Measurements from ENCODE around the gene CEP290.

CEP290 gene

GRCh38 chr12:88122666-88123065, 19.2 kb downstream of the CEP290 start:
- Mint-ChIP-seq H3K4me1 (ENCODE audit: low read depth) (no peaks in the 10 kb centered on the region), H3K9me3 (no peaks in the 10 kb centered on the region)

GRCh38 chr12:88113871-88114270, 28.0 kb downstream of the CEP290 start:
- H3K27me3 Mint-ChIP-seq (ENCODE audit: low read depth), result no peaks in the 10 kb centered on the region
- H3K4me1 Mint-ChIP-seq (ENCODE audit: low read depth), result peaks cover 2% of the 10 kb centered on the region
- no peak overlapping the region for H3K4me3 Mint-ChIP-seq
- H3K36me3 Mint-ChIP-seq (ENCODE audit: low read depth), result peaks cover 22% of the 10 kb centered on the region
- H3K9me3 Mint-ChIP-seq, result no peaks in the 10 kb centered on the region
- H3K27ac Mint-ChIP-seq, result no peak overlapping the region

More at GRCh38 chr12:88122666-88123065, 19.2 kb downstream of the CEP290 start:
- Mint-ChIP-seq H3K36me3 (ENCODE audit: low read depth) (peaks cover 7% of the 10 kb centered on the region), H3K4me3 (no peak overlapping the region), H3K27me3 (ENCODE audit: low read depth) (no peaks in the 10 kb centered on the region), H3K27ac (no peak overlapping the region)

- Mint-ChIP-seq H3K4me1 (ENCODE audit: low read depth) (peaks cover 2% of the 10 kb centered on the region), H3K27ac (no peak overlapping the region), H3K27me3 (ENCODE audit: low read depth) (no peaks in the 10 kb centered on the region), H3K9me3 (no peaks in the 10 kb centered on the region), H3K36me3 (ENCODE audit: low read depth) (peaks cover 14% of the 10 kb centered on the region), H3K4me3 (no peak overlapping the region)
These were observed 30.7 kb downstream of the CEP290 start for GRCh38 chr12:88111074-88111652.

GRCh38 chr12:88108021-88108420, 33.9 kb downstream of the CEP290 start:
- peaks cover 2% of the 10 kb centered on the region for H3K4me1 Mint-ChIP-seq (ENCODE audit: low read depth)
- H3K27ac Mint-ChIP-seq, result no peak overlapping the region
- no peaks in the 10 kb centered on the region for H3K9me3 Mint-ChIP-seq
- H3K27me3 Mint-ChIP-seq (ENCODE audit: low read depth), result no peaks in the 10 kb centered on the region
- no peak overlapping the region for H3K4me3 Mint-ChIP-seq
- peaks cover 8% of the 10 kb centered on the region for H3K36me3 Mint-ChIP-seq (ENCODE audit: low read depth)

- Mint-ChIP-seq H3K4me3 (no peak overlapping the region), H3K36me3 (ENCODE audit: low read depth) (peaks cover 3% of the 10 kb centered on the region), H3K27ac (no peak overlapping the region), H3K9me3 (no peaks in the 10 kb centered on the region), H3K27me3 (ENCODE audit: low read depth) (no peaks in the 10 kb centered on the region), H3K4me1 (ENCODE audit: low read depth) (no peaks in the 10 kb centered on the region)
These were observed 48.3 kb downstream of the CEP290 start for GRCh38 chr12:88093573-88093972.

GRCh38 chr12:88092771-88093170, 49.1 kb downstream of the CEP290 start:
- Mint-ChIP-seq H3K4me1 (ENCODE audit: low read depth) (no peaks in the 10 kb centered on the region), H3K36me3 (ENCODE audit: low read depth) (peaks cover 3% of the 10 kb centered on the region), H3K4me3 (no peak overlapping the region), H3K27ac (no peak overlapping the region), H3K9me3 (no peaks in the 10 kb centered on the region), H3K27me3 (ENCODE audit: low read depth) (no peaks in the 10 kb centered on the region)

GRCh38 chr12:88084210-88084609, 57.7 kb downstream of the CEP290 start:
- Mint-ChIP-seq H3K4me1 (ENCODE audit: low read depth) (no peaks in the 10 kb centered on the region), H3K4me3 (no peak overlapping the region), H3K9me3 (no peaks in the 10 kb centered on the region), H3K27ac (no peak overlapping the region), H3K36me3 (ENCODE audit: low read depth) (peaks cover 9% of the 10 kb centered on the region), H3K27me3 (ENCODE audit: low read depth) (no peaks in the 10 kb centered on the region)

- Mint-ChIP-seq H3K27me3 (ENCODE audit: low read depth) (no peaks in the 10 kb centered on the region), H3K4me1 (ENCODE audit: low read depth) (no peaks in the 10 kb centered on the region), H3K27ac (no peak overlapping the region), H3K9me3 (no peaks in the 10 kb centered on the region), H3K4me3 (no peak overlapping the region), H3K36me3 (ENCODE audit: low read depth) (peaks cover 7% of the 10 kb centered on the region)
These were observed 58.3 kb downstream of the CEP290 start for GRCh38 chr12:88083634-88084033.

GRCh38 chr12:88081247-88081646, 60.6 kb downstream of the CEP290 start:
- H3K9me3 Mint-ChIP-seq, result no peaks in the 10 kb centered on the region
- H3K27me3 Mint-ChIP-seq (ENCODE audit: low read depth), result no peaks in the 10 kb centered on the region
- no peaks in the 10 kb centered on the region for H3K4me1 Mint-ChIP-seq (ENCODE audit: low read depth)
- H3K4me3 Mint-ChIP-seq, result no peak overlapping the region
- peaks cover 7% of the 10 kb centered on the region for H3K36me3 Mint-ChIP-seq (ENCODE audit: low read depth)
- H3K27ac Mint-ChIP-seq, result no peak overlapping the region

- no peak overlapping the region for H3K27ac Mint-ChIP-seq
- H3K4me3 Mint-ChIP-seq, result no peak overlapping the region
- H3K27me3 Mint-ChIP-seq (ENCODE audit: low read depth), result no peaks in the 10 kb centered on the region
- H3K9me3 Mint-ChIP-seq, result no peaks in the 10 kb centered on the region
- peaks cover 9% of the 10 kb centered on the region for H3K4me1 Mint-ChIP-seq (ENCODE audit: low read depth)
- H3K36me3 Mint-ChIP-seq (ENCODE audit: low read depth), result peaks cover 14% of the 10 kb centered on the region
These were observed 74.6 kb downstream of the CEP290 start for GRCh38 chr12:88067301-88067700.

- peaks cover 15% of the 10 kb centered on the region for H3K36me3 Mint-ChIP-seq (ENCODE audit: low read depth)
- no peak overlapping the region for H3K27ac Mint-ChIP-seq
- H3K4me1 Mint-ChIP-seq (ENCODE audit: low read depth), result peaks cover 9% of the 10 kb centered on the region
- H3K9me3 Mint-ChIP-seq, result no peaks in the 10 kb centered on the region
- H3K4me3 Mint-ChIP-seq, result no peak overlapping the region
- no peaks in the 10 kb centered on the region for H3K27me3 Mint-ChIP-seq (ENCODE audit: low read depth)
These were observed 78.5 kb downstream of the CEP290 start for GRCh38 chr12:88063375-88063774.

GRCh38 chr12:88062474-88062873, 79.4 kb downstream of the CEP290 start:
- Mint-ChIP-seq H3K4me1 (ENCODE audit: low read depth) (peaks cover 9% of the 10 kb centered on the region), H3K36me3 (ENCODE audit: low read depth) (peaks cover 18% of the 10 kb centered on the region), H3K4me3 (no peak overlapping the region), H3K27me3 (ENCODE audit: low read depth) (no peaks in the 10 kb centered on the region), H3K9me3 (no peaks in the 10 kb centered on the region), H3K27ac (no peak overlapping the region)

- no peaks in the 10 kb centered on the region for H3K27me3 Mint-ChIP-seq (ENCODE audit: low read depth)
- no peaks in the 10 kb centered on the region for H3K9me3 Mint-ChIP-seq
- no peak overlapping the region for H3K27ac Mint-ChIP-seq
- H3K4me1 Mint-ChIP-seq (ENCODE audit: low read depth), result peaks cover 6% of the 10 kb centered on the region
- H3K4me3 Mint-ChIP-seq, result no peak overlapping the region
- peaks cover 27% of the 10 kb centered on the region for H3K36me3 Mint-ChIP-seq (ENCODE audit: low read depth)
These were observed 83.2 kb downstream of the CEP290 start for GRCh38 chr12:88058719-88059077.

- H3K36me3 Mint-ChIP-seq (ENCODE audit: low read depth), result peaks cover 23% of the 10 kb centered on the region
- no peak overlapping the region for H3K4me3 Mint-ChIP-seq
- no peak overlapping the region for H3K27ac Mint-ChIP-seq
- no peaks in the 10 kb centered on the region for H3K9me3 Mint-ChIP-seq
- H3K27me3 Mint-ChIP-seq (ENCODE audit: low read depth), result no peaks in the 10 kb centered on the region
- peaks cover 2% of the 10 kb centered on the region for H3K4me1 Mint-ChIP-seq (ENCODE audit: low read depth)
These were observed 83.7 kb downstream of the CEP290 start for GRCh38 chr12:88057994-88058718.

- no peak overlapping the region for H3K27ac Mint-ChIP-seq
- H3K27me3 Mint-ChIP-seq (ENCODE audit: low read depth), result no peaks in the 10 kb centered on the region
- H3K9me3 Mint-ChIP-seq, result no peaks in the 10 kb centered on the region
- H3K4me1 Mint-ChIP-seq (ENCODE audit: low read depth), result no peaks in the 10 kb centered on the region
- peaks cover 16% of the 10 kb centered on the region for H3K36me3 Mint-ChIP-seq (ENCODE audit: low read depth)
- H3K4me3 Mint-ChIP-seq, result no peak overlapping the region
These were observed 85.3 kb downstream of the CEP290 start for GRCh38 chr12:88056571-88056970.
